Activated T-helper 1 cell treated with anti-CD3 and anti-CD28 coated beads, Interleukin-12 subunit alpha, Interleukin-12 subunit beta, Interleukin-2, Interleukin-4 antibody, amounts not matched to agents 30 ng/mL and 10 ng/mL and 1 ng/mL, durations not matched to agents 14 hours and 24 hours and 36 hours (primary cell): Measurements from ENCODE around the gene NPAS3. TPM values are rescaled to one million over a fixed set of nuclear protein-coding genes. Genes with fewer than 3 reads are reported as not detected.

Experiments used
- DNase-seq: peaks from one replicate; pipeline ENCODE4 v3.0.0; 2021; ENCODE audit warnings: low spot score
- H3K27ac Mint-ChIP-seq: one replicate; pipeline ENCODE4 v1.8.0; 2021; ENCODE audit warnings: mild to moderate bottlenecking, mixed read lengths
- H3K27me3 Mint-ChIP-seq: one replicate; pipeline ENCODE4 v1.8.0; 2022; ENCODE audit warnings: mild to moderate bottlenecking, moderate library complexity, mixed read lengths; ENCODE audit not compliant: insufficient read depth
- H3K36me3 Mint-ChIP-seq: one replicate; pipeline ENCODE4 v1.8.0; 2021; ENCODE audit warnings: low read depth, mixed read lengths
- H3K4me1 Mint-ChIP-seq: one replicate; pipeline ENCODE4 v1.8.0; 2021; ENCODE audit warnings: low read depth, mixed read lengths
- H3K4me3 Mint-ChIP-seq: one replicate; pipeline ENCODE4 v1.8.0; 2021; ENCODE audit warnings: mild to moderate bottlenecking, moderate library complexity, mixed read lengths
- H3K9me3 Mint-ChIP-seq: one replicate; pipeline ENCODE4 v1.8.0; 2021; ENCODE audit warnings: mixed read lengths
- intact Hi-C: fragments of 100-400 bp; cut with micrococcal nuclease; formaldehyde crosslinking; loops from one replicate; pipeline ENCODE4 v1.15.1; 2024
- total RNA-seq: library from RNA; stranded (reverse); gene quantifications from 2 replicates; pipeline ENCODE4 v1.2.3, GENCODE V29; 2022

The NPAS3 gene
- total RNA-seq, 1 donor from 2014 or later: not detected

DNA sequence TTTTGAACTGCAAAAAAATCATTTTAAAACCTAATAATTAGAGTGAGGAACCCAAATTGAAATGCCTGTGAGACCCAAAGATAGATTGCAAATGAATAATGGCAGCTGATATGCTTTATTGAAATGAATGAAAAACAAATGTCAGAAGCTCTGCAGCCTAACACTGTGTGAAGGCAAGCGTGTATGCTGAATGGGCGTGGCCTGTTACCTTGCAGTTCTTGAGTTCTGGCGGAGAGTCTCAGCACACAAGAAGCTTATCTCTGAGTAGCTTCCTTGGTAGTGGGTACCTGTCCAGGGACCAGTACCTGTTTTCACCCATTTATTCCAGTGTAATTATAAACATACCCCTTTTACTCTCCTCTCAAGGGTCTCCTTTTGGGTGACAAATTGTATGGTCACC is 341.2 kb downstream of the NPAS3 start:
- intact Hi-C loops: no loop called here
- no peak for DNase-seq
- Mint-ChIP-seq H3K27me3 (no peaks in the 10 kb centered on the region), H3K36me3 (no peaks in the 10 kb centered on the region), H3K4me1 (no peaks in the 10 kb centered on the region), H3K27ac (no peak overlapping the region), H3K4me3 (no peak overlapping the region), H3K9me3 (peaks cover 8% of the 10 kb centered on the region)

DNA sequence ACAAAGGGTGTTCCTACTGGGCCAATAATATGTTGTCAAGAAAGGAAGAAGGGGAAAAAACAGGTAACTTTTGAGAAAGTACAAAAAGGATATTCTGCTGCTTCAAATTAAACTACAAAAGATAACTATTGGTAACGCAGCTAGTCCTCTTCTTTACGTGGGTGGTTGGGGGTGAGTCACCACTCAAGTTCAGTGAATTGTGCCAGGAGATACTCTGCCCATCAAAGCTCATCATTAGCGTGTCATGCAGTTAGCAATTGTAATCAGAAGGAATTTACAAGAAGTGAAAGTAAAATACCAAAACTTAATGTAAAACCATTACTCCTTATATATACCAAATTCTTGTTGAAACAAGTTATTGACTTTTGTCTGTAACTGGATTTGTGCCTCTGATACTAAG is 342.0 kb downstream of the NPAS3 start:
- Mint-ChIP-seq H3K36me3 (no peaks in the 10 kb centered on the region), H3K4me3 (no peak overlapping the region), H3K9me3 (peaks cover 8% of the 10 kb centered on the region), H3K4me1 (no peaks in the 10 kb centered on the region), H3K27me3 (no peaks in the 10 kb centered on the region), H3K27ac (no peak overlapping the region)
- intact Hi-C loops: no loop called here
- DNase-seq: no peak

DNA sequence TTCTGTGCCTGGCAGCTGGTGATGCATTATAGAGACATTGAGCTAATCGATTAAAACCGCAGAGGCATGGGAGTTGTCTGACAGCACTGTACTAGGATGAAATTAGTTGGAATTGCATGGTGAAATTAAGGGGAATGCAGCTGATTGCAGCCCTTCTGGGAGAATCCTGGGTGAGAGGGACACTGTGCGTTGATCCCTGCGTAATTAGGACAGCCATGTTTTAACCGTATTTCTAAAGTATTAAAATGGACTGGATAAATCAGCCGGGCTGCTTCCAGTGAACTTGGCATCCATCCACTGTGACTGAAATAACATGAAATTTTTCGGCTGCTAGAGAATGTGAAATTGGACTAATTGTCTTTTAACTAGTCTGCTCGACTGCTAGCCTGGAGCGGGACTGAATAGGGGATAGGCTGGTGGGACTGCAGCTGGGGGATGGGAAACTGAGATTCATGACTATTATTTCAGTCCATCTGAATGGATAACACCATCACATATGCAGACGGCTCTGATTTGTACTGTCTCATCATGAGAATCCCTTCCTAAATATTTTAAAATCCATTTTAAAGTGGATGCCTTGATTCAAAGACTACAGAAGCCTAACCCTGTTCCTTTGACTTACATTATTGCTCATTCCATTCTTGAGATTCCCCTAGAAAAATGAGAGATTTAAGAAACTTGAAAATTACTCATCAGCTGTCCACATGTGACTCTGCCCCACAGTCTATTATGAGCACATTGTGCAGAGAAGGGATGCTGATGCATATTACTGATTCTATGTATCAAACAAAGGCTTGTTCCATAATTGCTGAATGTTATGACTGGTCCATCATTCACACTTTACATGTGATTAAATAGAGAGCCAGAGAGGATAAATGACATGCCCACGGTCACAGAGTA is 343.9 kb downstream of the NPAS3 start:
- Mint-ChIP-seq H3K27ac (no peak overlapping the region), H3K4me1 (no peaks in the 10 kb centered on the region), H3K27me3 (no peaks in the 10 kb centered on the region), H3K4me3 (no peak overlapping the region), H3K9me3 (peaks cover 2% of the 10 kb centered on the region), H3K36me3 (no peaks in the 10 kb centered on the region)
- intact Hi-C loops: no loop called here
- DNase-seq: no peak

DNA sequence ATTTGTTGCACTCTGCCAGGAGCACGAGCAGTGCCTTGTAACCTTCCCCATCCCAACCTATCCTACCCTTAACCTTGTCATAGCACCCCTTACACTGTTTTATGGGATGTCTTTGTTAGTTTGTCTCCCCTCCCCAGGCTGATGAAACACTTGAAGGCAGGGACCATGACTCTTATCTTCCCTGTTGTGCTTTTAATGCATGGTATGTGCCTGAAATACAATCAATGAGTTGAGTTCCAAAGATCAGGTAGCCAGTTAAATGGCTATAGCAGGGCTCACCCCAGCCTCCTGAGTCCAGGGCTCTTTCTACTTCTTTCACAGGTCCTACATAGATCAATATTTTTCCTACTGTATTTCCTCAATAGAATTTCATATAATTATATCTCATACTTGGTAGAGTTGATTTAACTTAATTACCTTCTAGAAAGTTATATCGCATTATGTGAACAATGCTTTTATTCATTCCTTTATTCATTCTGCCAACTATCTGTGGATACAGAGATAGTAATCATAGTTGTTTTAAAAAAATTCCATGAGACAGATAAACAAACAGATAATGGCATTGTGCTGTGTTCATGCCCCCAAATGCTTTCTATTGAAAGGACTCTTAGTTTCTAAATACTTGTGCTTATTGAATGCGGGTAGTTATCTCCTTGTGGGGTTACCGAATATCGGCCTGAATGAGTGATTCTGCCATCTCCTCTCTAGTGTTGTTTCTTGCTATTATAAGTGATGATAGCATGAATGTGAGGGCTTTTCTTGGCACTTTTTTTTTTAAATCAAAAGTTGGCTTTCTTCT is 347.4 kb downstream of the NPAS3 start:
- H3K4me1 Mint-ChIP-seq: no peaks in the 10 kb centered on the region
- intact Hi-C loops: no loop called here
- no peak overlapping the region for H3K27ac Mint-ChIP-seq
- H3K4me3 Mint-ChIP-seq: no peak overlapping the region
- H3K36me3 Mint-ChIP-seq: no peaks in the 10 kb centered on the region
- H3K9me3 Mint-ChIP-seq: no peaks in the 10 kb centered on the region
- DNase-seq: no peak
- H3K27me3 Mint-ChIP-seq: no peaks in the 10 kb centered on the region

DNA sequence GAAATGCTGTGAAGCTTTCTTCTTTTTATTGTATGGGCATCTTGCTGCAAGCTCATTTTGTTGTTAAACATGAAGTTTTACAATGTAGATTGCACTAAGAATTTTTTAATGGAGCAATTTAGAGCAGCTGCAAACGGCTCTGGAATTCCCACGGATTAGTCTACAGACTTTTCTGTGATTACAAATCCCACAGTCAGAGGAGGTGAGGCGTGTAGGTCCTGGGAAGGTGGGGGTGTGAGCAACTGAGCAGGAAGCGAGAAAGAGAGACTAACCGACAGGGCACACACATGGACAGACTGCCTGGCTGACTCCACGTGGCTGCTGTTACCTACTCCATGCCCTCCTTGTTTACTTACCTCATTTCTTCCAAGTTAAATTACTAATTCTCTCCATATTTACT is 348.5 kb downstream of the NPAS3 start:
- no peak overlapping the region for H3K4me3 Mint-ChIP-seq
- DNase-seq: no peak
- H3K27me3 Mint-ChIP-seq: no peaks in the 10 kb centered on the region
- H3K27ac Mint-ChIP-seq: no peak overlapping the region
- H3K36me3 Mint-ChIP-seq: no peaks in the 10 kb centered on the region
- no peaks in the 10 kb centered on the region for H3K4me1 Mint-ChIP-seq
- intact Hi-C loops: no loop called here
- H3K9me3 Mint-ChIP-seq: no peaks in the 10 kb centered on the region

DNA sequence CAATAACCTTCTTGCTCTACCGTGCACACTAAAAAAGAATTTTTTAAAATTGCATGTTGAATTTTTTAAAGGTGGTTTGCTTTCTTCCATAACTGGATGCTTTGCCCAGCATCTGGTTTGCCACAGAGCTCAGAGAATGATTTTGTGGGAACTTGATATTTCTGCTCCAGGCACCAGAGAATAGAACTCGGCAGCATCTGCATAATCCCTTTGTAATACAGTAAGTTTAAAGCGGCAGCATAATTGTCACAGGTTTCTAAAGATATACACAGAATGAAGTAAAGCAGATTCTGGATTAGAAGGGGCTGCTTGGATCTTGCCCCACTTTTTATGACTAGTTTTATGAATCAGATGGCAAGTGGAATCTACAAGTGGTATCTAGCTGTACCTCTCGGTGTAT is 352.0 kb downstream of the NPAS3 start:
- no peak for DNase-seq
- no peaks in the 10 kb centered on the region for H3K36me3 Mint-ChIP-seq
- H3K4me1 Mint-ChIP-seq: no peaks in the 10 kb centered on the region
- intact Hi-C loops: no loop called here
- no peak overlapping the region for H3K27ac Mint-ChIP-seq
- H3K9me3 Mint-ChIP-seq: peaks cover 5% of the 10 kb centered on the region
- H3K4me3 Mint-ChIP-seq: no peak overlapping the region
- no peaks in the 10 kb centered on the region for H3K27me3 Mint-ChIP-seq

DNA sequence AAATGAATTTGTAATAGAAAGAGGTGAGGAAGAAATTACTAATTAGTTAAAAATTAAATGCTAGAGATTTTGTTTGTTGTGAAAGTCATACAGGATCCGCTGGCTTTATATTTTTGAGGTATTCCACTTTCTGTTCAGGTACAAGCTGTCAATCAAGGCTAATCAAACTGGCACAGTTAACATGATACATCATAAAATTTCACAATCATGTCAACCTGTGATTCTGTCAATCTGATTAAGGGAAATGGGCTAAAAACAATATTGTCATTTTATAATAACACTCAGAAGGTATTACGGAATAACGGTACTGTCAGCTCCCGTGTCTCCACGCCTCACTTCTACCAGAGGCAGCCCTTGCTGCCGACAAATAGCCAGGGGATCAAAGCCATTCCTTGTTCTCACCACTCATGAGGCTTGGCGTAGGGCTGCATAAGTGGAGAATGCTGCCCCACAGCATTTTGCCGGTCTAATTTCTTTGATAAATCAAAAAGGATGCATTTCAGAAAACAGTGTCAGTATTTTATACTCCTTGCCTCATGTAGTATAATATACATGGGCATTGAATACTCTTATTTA is 352.9 kb downstream of the NPAS3 start:
- H3K27me3 Mint-ChIP-seq: no peaks in the 10 kb centered on the region
- H3K4me1 Mint-ChIP-seq: no peaks in the 10 kb centered on the region
- no peaks in the 10 kb centered on the region for H3K36me3 Mint-ChIP-seq
- no peak for DNase-seq
- no peak overlapping the region for H3K4me3 Mint-ChIP-seq
- H3K27ac Mint-ChIP-seq: no peak overlapping the region
- peaks cover 5% of the 10 kb centered on the region for H3K9me3 Mint-ChIP-seq
- intact Hi-C loops: no loop called here

DNA sequence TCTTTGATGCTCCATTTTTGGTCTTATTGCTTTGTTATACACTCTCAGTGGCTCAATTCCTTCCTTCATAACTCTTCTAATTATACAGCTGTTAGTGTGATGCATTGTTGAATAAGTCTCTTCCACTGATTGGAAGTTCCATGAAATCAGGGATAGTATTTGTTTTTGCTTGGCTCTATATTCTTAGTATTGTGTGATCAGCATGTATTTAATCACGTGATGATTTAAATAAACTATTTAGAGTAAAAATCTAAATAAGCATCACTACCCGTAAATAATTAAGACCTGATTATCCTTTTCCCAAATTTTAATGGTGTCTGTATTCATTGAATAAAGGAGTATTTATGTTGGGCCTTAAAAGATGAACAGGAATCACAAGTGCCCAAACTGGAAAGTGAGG is 355.7 kb downstream of the NPAS3 start:
- no peak for DNase-seq
- H3K4me1 Mint-ChIP-seq: no peaks in the 10 kb centered on the region
- intact Hi-C loops: no loop called here
- H3K4me3 Mint-ChIP-seq: no peak overlapping the region
- no peaks in the 10 kb centered on the region for H3K36me3 Mint-ChIP-seq
- peaks cover under 1% of the 10 kb centered on the region for H3K27me3 Mint-ChIP-seq
- H3K9me3 Mint-ChIP-seq: peaks cover 5% of the 10 kb centered on the region
- H3K27ac Mint-ChIP-seq: no peak overlapping the region

DNA sequence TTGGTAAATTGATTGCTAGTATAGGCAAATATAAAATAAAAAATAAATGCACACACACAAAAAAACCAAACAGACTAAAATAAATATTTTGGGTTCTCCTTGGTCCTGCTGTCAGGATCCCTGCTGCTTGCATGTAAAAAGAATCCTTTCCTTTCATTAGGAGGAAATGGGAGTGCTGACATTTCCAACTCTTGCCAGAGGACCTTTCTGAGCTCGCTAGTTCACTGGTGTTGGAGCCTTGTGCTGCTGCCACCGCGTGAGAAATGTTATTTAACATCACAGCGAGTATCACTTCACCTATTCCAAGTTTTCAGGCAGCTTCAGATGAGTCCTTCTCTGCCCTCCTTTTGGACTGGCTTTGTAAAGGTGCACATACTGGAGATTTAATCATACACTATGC is 358.9 kb downstream of the NPAS3 start:
- DNase-seq: no peak
- Mint-ChIP-seq H3K4me3 (no peak overlapping the region), H3K9me3 (peaks cover 5% of the 10 kb centered on the region), H3K4me1 (no peaks in the 10 kb centered on the region), H3K27me3 (peaks cover 2% of the 10 kb centered on the region), H3K27ac (no peak overlapping the region), H3K36me3 (no peaks in the 10 kb centered on the region)
- intact Hi-C loops: no loop called here

DNA sequence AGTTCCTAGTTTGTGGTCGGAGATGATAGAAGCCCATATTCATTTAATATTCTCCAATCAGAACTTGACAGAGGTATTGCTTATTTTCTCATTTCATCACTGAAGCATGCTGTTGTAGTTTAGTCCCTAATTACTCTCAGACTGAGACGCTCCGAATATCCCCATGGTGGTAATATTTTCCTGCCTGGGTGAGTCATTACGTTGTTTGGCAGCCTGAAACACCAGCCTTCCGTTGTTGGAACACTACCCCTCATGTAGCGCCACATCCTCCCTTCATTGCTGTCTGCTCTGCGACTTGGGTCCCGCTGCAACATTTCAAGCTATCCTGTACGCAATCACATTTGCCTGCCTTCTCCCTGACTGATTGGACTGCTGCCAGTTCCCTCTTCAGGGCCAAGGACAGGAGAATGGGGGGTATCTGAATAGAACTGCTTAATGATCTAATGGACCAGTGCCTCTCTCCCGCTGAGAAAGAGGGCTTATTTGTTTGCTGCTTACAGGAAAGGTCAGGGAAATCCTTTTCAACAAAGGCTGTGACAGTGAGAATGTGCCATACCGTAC is 369.1 kb downstream of the NPAS3 start:
- H3K36me3 Mint-ChIP-seq: no peaks in the 10 kb centered on the region
- no peak for DNase-seq
- intact Hi-C loops: no loop called here
- no peak overlapping the region for H3K27ac Mint-ChIP-seq
- H3K27me3 Mint-ChIP-seq: no peaks in the 10 kb centered on the region
- no peak overlapping the region for H3K4me3 Mint-ChIP-seq
- no peaks in the 10 kb centered on the region for H3K9me3 Mint-ChIP-seq
- H3K4me1 Mint-ChIP-seq: no peaks in the 10 kb centered on the region

DNA sequence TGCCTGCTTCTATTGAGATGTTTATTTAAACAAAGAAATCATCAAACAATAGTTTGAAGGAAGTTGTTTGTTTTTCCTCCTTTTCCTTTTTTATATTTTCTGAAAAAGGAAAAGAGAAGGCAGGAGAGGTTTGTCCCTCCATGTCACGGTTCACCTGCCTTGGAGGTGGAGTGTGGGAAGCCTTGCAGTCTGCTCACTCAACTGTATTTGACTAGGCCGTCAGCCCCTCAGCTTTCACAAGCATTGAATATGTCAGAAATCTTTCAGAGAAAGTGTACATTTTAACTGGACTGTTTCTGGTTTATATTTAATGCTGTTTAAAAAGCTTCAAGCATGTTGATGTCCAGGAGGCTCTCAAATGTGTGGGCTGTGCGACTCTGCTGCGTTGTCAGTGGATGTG is 370.4 kb downstream of the NPAS3 start:
- H3K27ac Mint-ChIP-seq: no peak overlapping the region
- H3K4me1 Mint-ChIP-seq: no peaks in the 10 kb centered on the region
- no peak overlapping the region for H3K4me3 Mint-ChIP-seq
- intact Hi-C loops: no loop called here
- no peaks in the 10 kb centered on the region for H3K36me3 Mint-ChIP-seq
- no peak for DNase-seq
- H3K9me3 Mint-ChIP-seq: no peaks in the 10 kb centered on the region
- no peaks in the 10 kb centered on the region for H3K27me3 Mint-ChIP-seq

DNA sequence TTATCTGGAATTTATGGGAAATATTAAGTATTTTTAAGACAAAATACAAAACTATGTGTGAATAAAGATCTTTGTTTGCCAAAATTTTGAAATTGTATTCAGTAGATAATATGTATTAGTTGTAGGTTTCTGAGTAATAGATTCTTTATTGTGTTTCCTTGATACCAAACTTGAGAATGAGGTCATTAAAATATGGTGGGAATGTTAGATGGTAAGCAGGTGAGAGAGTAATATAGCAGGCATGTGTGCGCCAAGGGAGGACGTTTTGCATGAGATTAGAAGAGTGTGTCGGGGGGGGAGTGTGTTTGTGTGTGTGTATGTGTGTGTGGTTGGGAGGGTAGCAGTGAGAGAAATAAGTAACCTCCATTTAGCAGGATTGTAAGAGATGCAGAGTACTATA is 376.5 kb downstream of the NPAS3 start:
- Mint-ChIP-seq H3K36me3 (no peaks in the 10 kb centered on the region), H3K27ac (no peak overlapping the region), H3K27me3 (no peaks in the 10 kb centered on the region), H3K4me3 (no peak overlapping the region), H3K4me1 (no peaks in the 10 kb centered on the region), H3K9me3 (no peaks in the 10 kb centered on the region)
- intact Hi-C loops: no loop called here
- DNase-seq: no peak

DNA sequence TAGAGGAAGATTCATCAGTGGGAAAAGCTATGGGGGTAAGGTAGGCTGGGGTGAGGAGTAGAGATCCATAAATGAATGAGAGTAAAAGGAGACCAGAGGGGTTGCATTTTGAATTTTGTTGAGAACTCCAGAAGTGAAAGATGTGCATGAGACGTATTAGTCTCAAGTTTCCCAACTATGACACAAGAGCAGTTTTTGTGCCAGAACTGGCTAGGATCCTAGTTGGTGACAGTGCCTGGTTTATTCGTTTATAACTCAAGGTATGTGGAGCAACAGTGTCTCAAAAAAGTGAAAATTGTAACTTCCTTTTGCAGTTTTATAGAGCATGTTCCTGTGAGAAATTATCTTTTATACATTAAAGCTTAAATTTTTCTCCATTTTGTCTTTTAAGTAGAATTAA is 377.0 kb downstream of the NPAS3 start:
- H3K27me3 Mint-ChIP-seq: no peaks in the 10 kb centered on the region
- H3K27ac Mint-ChIP-seq: no peak overlapping the region
- no peak overlapping the region for H3K4me3 Mint-ChIP-seq
- intact Hi-C loops: no loop called here
- no peak for DNase-seq
- no peaks in the 10 kb centered on the region for H3K4me1 Mint-ChIP-seq
- no peaks in the 10 kb centered on the region for H3K36me3 Mint-ChIP-seq
- H3K9me3 Mint-ChIP-seq: no peaks in the 10 kb centered on the region
